T-cell (primary cell): Measurements from ENCODE around the gene RALGAPA2. TPM values are rescaled to one million over a fixed set of nuclear protein-coding genes. Genes with fewer than 3 reads are reported as not detected.

ENCODE experiments used
- ATAC-seq, 4 experiments: fragments of 200-7000 bp in 3 of 4; fragments of 150-1000 bp in 1 of 4; cut with Tn5 transposase; replicated peaks in 1 of 4; 1 replicate in 3 of 4; 2 replicates in 1 of 4; pipeline ENCODE4 v1.10.0; 2021; ENCODE audit warnings: moderate library complexity in 3 of 4, mild to moderate bottlenecking in 2 of 4, moderate number of reproducible peaks in 1 of 4
- CTCF ChIA-PET, 2 donors: fragments of 300-600 bp; sonication (Branson Sonifier 250); formaldehyde crosslinking; loops; one replicate each; lab custom pipeline; 2022; ENCODE audit warnings: antibody characterized with exemption in 2 of 2; lab: Charles Lee
- POLR2A ChIA-PET, 2 donors: fragments of 300-600 bp; sonication (Branson Sonifier 250); formaldehyde crosslinking; loops; one replicate each; lab custom pipeline; 2022; ENCODE audit warnings: antibody characterized with exemption in 2 of 2; lab: Charles Lee
- DNase-seq, 35 experiments: peaks; one replicate each; pipeline versions ENCODE4 v3.0.0 to v3.0.0-alpha.2; 2013 to 2023
- H3K27ac ChIP-seq: one replicate; pipeline ENCODE4 v1.5.1; 2013; ENCODE audit warnings: low read length
- H3K27me3 ChIP-seq, 2 experiments: replicated peaks in 1 of 2; 1 replicate in 1 of 2; 2 replicates in 1 of 2; pipeline versions ENCODE4 v1.6.1 to v1.7.0; 2013; ENCODE audit warnings: low read length in 1 of 2, mixed read lengths in 1 of 2; ENCODE audit not compliant: control insufficient read depth in 2 of 2, insufficient read depth in 2 of 2; ENCODE audit errors: extremely low read depth in 1 of 2
- H3K36me3 ChIP-seq, 2 donors: 1 replicate in 1 of 2; 2 replicates in 1 of 2; pipeline versions ENCODE4 v1.6.1 to v1.7.0; 2013; ENCODE audit warnings: low read length in 1 of 2; ENCODE audit not compliant: control insufficient read depth in 2 of 2, insufficient read depth in 1 of 2; ENCODE audit errors: extremely low read depth in 1 of 2
- H3K4me1 ChIP-seq, 2 experiments: 1 replicate in 1 of 2; 2 replicates in 1 of 2; pipeline versions ENCODE4 v1.6.1 to v1.7.0; 2013; ENCODE audit warnings: low read length in 2 of 2, mixed read lengths in 1 of 2; ENCODE audit not compliant: insufficient read depth in 2 of 2, control insufficient read depth in 1 of 2; ENCODE audit errors: extremely low read depth in 1 of 2
- H3K4me3 ChIP-seq, 2 donors: 1 replicate in 1 of 2; 2 replicates in 1 of 2; pipeline versions ENCODE4 v1.5.1 to v1.7.0; 2013; ENCODE audit warnings: mild to moderate bottlenecking in 2 of 2, low read length in 1 of 2, moderate library complexity in 1 of 2; ENCODE audit not compliant: control insufficient read depth in 1 of 2; ENCODE audit errors: extremely low read depth in 1 of 2
- H3K9me3 ChIP-seq: 2 replicates; pipeline ENCODE4 v1.7.0; 2013
- H3K27ac Mint-ChIP-seq, 2 donors: one replicate each; pipeline ENCODE4 v1.8.0; 2020 to 2021; ENCODE audit warnings: mild to moderate bottlenecking in 2 of 2, mixed read lengths in 2 of 2
- H3K27me3 Mint-ChIP-seq, 2 donors: one replicate each; pipeline ENCODE4 v1.8.0; 2021 to 2022; ENCODE audit warnings: mixed read lengths in 2 of 2
- H3K36me3 Mint-ChIP-seq: one replicate; pipeline ENCODE4 v1.8.0; 2021; ENCODE audit warnings: mixed read lengths
- H3K4me1 Mint-ChIP-seq, 3 donors: one replicate each; pipeline ENCODE4 v1.8.0; 2020 to 2022; ENCODE audit warnings: mixed read lengths in 3 of 3, mild to moderate bottlenecking in 1 of 3
- H3K4me3 Mint-ChIP-seq, 3 donors: one replicate each; pipeline ENCODE4 v1.8.0; 2020 to 2022; ENCODE audit warnings: mild to moderate bottlenecking in 3 of 3, mixed read lengths in 3 of 3, moderate library complexity in 3 of 3
- H3K9me3 Mint-ChIP-seq, 3 donors: one replicate each; pipeline ENCODE4 v1.8.0; 2020 to 2022; ENCODE audit warnings: mixed read lengths in 3 of 3
- WGBS: methylation state at CpG from one replicate; pipeline ENCODE4 v1.1.5; 2013; ENCODE audit warnings: missing lambda C conversion rate; ENCODE audit not compliant: insufficient coverage; 5-methylcytosine and 5-hydroxymethylcytosine counted together
- total RNA-seq, 35 experiments: library from RNA in 6 of 35; stranded (reverse) in 6 of 35; fragments of 120-200 nt in 1 of 35; gene quantifications; one replicate each; pipeline versions ENCODE4 v1.2.1 to v1.2.4 and lab custom pipeline; 2013 to 2026

The RALGAPA2 gene
- total RNA-seq, 5 donors from 2014 or later (not counting 1 experiment from before 2014, with no cell fraction given), result 28.0 to 36.1 (median 31.7) TPM

DNA sequence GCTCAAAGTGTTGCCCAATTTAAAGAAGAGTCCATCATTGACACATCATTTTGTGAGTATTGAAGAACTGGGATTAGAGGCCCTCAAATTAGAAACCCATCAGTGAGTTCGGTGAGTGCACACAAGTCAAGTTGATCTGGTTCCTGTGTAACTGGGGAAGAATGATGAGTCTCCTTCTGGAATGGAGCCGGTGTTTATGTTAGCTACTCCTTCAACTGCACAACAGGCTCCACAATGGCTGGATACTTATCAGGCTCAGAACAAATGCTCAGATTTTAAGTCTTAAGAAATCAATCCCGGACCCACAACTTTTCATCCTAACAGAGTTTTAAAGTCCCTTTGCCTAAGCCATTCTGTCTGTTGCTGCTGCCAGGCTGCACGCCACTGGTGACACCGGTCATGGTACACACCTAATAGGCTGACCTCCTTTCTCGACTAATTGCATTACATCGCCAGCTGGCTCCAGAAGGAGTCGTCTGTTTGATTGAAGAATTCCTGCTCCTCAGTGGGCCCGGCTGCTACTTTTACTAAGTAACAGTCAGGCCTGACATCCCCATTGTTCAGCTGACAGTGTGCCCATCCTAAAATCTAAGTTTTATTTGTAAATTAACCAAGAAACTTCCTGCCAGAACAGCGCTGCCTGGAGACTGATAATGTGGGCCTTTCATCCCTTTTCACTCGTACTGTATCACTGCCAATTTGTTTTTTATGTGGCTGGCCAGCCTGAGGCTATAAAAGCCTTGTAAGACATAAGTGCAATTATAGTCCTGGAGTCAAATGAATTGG, 214.2 kb downstream of the RALGAPA2 start:
- H3K9me3 Mint-ChIP-seq, result no peaks in the 10 kb centered on the region
- Histone ChIP-seq H3K27ac (no peak overlapping the region), H3K36me3 (peaks cover 12 to 65% of the 10 kb centered on the region in 2 donors), H3K27me3 (no peaks in the 10 kb centered on the region), H3K9me3 (no peaks in the 10 kb centered on the region), H3K4me3 (no peak overlapping the region), H3K4me1 (no peaks in the 10 kb centered on the region)
- H3K4me1 Mint-ChIP-seq, result no peaks in the 10 kb centered on the region
- CTCF ChIA-PET, result no interaction called here
- peaks cover 79% of the 10 kb centered on the region for H3K36me3 Mint-ChIP-seq
- no peak overlapping the region for H3K4me3 Mint-ChIP-seq
- POLR2A ChIA-PET, result no interaction called here
- 81% methylated on average over 9 of the region's 11 CpGs for WGBS
- no peak overlapping the region for H3K27ac Mint-ChIP-seq
- DNase-seq, result no peak
- H3K27me3 Mint-ChIP-seq, result no peaks in the 10 kb centered on the region
- no peak for ATAC-seq

GRCh38 chr20:20497242-20497978, 215.0 kb downstream of the RALGAPA2 start:
- Histone ChIP-seq H3K4me3 (no peak overlapping the region), H3K27ac (no peak overlapping the region), H3K36me3 (peaks cover 6 to 57% of the 10 kb centered on the region in 2 donors), H3K4me1 (no peaks in the 10 kb centered on the region), H3K27me3 (no peaks in the 10 kb centered on the region), H3K9me3 (no peaks in the 10 kb centered on the region)
- DNase-seq (no peak), ATAC-seq (no peak)
- ChIA-PET CTCF (no interaction called here), POLR2A (no interaction called here)
- Mint-ChIP-seq H3K27ac (no peak overlapping the region), H3K4me3 (no peak overlapping the region), H3K36me3 (peaks cover 76% of the 10 kb centered on the region), H3K9me3 (no peaks in the 10 kb centered on the region), H3K4me1 (no peaks in the 10 kb centered on the region), H3K27me3 (no peaks in the 10 kb centered on the region)
- WGBS, result no CpG with 5 or more reads among the region's 8 CpGs

DNA sequence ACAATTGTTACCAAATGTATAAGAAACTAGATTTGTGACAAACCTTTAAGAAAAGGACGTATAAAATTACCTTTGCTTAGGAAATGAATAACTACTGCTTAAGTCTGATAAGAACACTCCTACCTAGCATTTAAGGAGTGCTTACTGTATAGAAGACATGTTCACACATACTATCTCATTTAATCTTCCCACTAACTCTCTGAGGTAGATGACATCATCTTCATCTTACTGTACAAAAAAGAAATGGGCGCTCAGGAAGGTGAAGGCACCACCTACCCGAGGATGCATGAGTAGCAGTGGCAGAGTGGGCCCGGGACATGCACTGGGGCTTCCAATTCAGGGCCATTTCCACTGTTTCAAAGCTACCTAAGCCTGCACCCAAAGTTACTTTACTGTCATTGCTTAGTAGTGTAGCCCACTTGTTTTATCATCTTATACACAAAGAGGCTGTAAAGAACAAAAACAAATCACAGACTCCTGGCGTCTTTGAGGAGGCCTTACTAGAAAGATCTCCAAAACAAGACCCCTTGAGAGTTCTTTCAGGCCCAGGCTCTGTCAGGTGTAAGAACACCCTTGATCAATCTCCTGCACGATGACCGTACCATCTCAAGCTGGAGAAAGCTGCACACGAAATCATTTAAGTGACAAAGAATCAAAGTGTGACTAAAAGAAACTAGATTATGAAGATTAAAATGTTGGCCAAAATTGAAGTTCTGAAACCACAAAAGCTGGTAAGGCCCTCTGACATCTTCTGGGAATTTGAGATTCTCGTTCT, 216.5 kb downstream of the RALGAPA2 start:
- Mint-ChIP-seq H3K4me3 (no peak overlapping the region), H3K9me3 (no peaks in the 10 kb centered on the region), H3K27ac (no peak overlapping the region), H3K36me3 (peaks cover 78% of the 10 kb centered on the region), H3K4me1 (no peaks in the 10 kb centered on the region), H3K27me3 (no peaks in the 10 kb centered on the region)
- no peak for ATAC-seq
- 74% methylated on average over 3 of the region's 9 CpGs for WGBS
- Histone ChIP-seq H3K27me3 (no peaks in the 10 kb centered on the region), H3K4me1 (no peaks in the 10 kb centered on the region), H3K4me3 (no peak overlapping the region), H3K36me3 (peaks cover 3 to 42% of the 10 kb centered on the region in 2 donors), H3K27ac (no peak overlapping the region), H3K9me3 (no peaks in the 10 kb centered on the region)
- ChIA-PET CTCF (no interaction called here), POLR2A (no interaction called here)
- no peak for DNase-seq

DNA sequence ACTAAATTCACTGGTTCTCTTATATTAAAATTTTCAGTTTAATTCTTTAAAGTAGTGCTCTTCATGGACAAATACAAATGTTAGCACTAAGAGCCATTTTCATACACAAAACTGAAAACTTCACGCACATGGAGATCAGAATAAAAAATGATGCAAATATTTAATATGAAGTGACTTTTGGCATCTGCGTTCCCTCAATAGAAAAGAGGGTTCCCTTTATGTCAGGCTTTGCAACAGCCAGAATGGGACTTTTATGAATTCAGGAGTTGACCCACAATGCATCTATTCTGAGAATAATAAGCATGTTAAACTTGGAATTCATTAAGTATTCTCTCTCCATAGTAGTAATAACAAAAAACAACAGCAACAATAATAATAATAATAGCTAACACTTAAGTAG, 218.7 kb downstream of the RALGAPA2 start:
- no peak for ATAC-seq
- peaks cover 3 to 29% of the 10 kb centered on the region in 2 donors for H3K36me3 ChIP-seq
- CTCF ChIA-PET, result no interaction called here

GRCh38 chr20:20492521-20493332, 219.7 kb downstream of the RALGAPA2 start:
- Mint-ChIP-seq H3K27me3 (no peaks in the 10 kb centered on the region), H3K36me3 (peaks cover 80% of the 10 kb centered on the region), H3K4me3 (no peak overlapping the region), H3K9me3 (no peaks in the 10 kb centered on the region), H3K27ac (no peak overlapping the region), H3K4me1 (no peaks in the 10 kb centered on the region)
- CTCF ChIA-PET, result no interaction called here
- POLR2A ChIA-PET, result no interaction called here
- H3K4me1 ChIP-seq, result no peaks in the 10 kb centered on the region
- H3K27me3 ChIP-seq, result no peaks in the 10 kb centered on the region
- H3K36me3 ChIP-seq, result peaks cover 3 to 28% of the 10 kb centered on the region in 2 donors
- no peak for ATAC-seq
- H3K9me3 ChIP-seq, result no peaks in the 10 kb centered on the region
- no peak for DNase-seq
- 97% methylated on average over 11 of the region's 14 CpGs for WGBS
- no peak overlapping the region for H3K4me3 ChIP-seq
- H3K27ac ChIP-seq, result no peak overlapping the region

More for the DNA sequence above, 218.7 kb downstream of the RALGAPA2 start:
- DNase-seq, result no peak
- H3K27me3 ChIP-seq, result no peaks in the 10 kb centered on the region
- no peaks in the 10 kb centered on the region for H3K9me3 ChIP-seq
- H3K4me3 ChIP-seq, result no peak overlapping the region
- Mint-ChIP-seq H3K4me1 (no peaks in the 10 kb centered on the region), H3K27ac (no peak overlapping the region), H3K9me3 (no peaks in the 10 kb centered on the region), H3K27me3 (no peaks in the 10 kb centered on the region), H3K36me3 (peaks cover 83% of the 10 kb centered on the region), H3K4me3 (no peak overlapping the region)
- POLR2A ChIA-PET, result no interaction called here
- no peaks in the 10 kb centered on the region for H3K4me1 ChIP-seq
- WGBS, result no CpG with 5 or more reads among the region's 2 CpGs
- no peak overlapping the region for H3K27ac ChIP-seq
